ENCODE data around the gene TRAM2. TPM values are rescaled to one million over a fixed set of nuclear protein-coding genes. Genes with fewer than 3 reads are reported as not detected.
A peak's percentile ranks its signal among the peaks of the same experiment; 100 is the strongest.

Gene TRAM2
- total and polyA plus RNA-seq, 12 donors: 2.2 to 17.9 (median 10.3) TPM

- 86 to 94% (median 90%) methylated on average over 6 of the region's 6 CpGs for WGBS, 4 donors
Measured at GRCh38 chr6:52523378-52524142, 53.3 kb downstream of the TRAM2 start.

GRCh38 chr6:52522655-52523054 is 54.2 kb downstream of the TRAM2 start:
- no peak for DNase-seq
- Histone ChIP-seq H3K4me1 (replicated peaks in 1 of 2) (peaks cover 12 to 24% of the 10 kb centered on the region in 2 donors), H3K27ac (peak overlapping the region in 2 of 5 donors; percentile 55 to 73), H3K36me3 (replicated peaks in 1 of 2) (no peaks in the 10 kb centered on the region), H3K9me3 (replicated peaks in 1 of 3) (no peaks in the 10 kb centered on the region), H3K27me3 (no peaks in the 10 kb centered on the region), H3K4me3 (no peak overlapping the region)
- 49 to 75% (median 61%) methylated on average over 3 of the region's 3 CpGs for WGBS, 4 donors
- intact Hi-C loops (cut with DNase I): loop anchor here in 1 of 2 donors (5.0 kb wide), 1 partner anchor 50 kb away; no protein-coding TSS in a partner anchor
- TF ChIP-seq POLR2A (IDR thresholded peaks at IDR 0.05): no peak
- TF ChIP-seq CTCF (IDR thresholded peaks at IDR 0.05): no peak

More at GRCh38 chr6:52523378-52524142, 53.3 kb downstream of the TRAM2 start:
- intact Hi-C loops (cut with DNase I): loop anchor here in 1 of 2 donors (5.0 kb wide), 1 partner anchor 49 kb away; no protein-coding TSS in a partner anchor
- no peaks in the 10 kb centered on the region for H3K9me3 ChIP-seq (replicated peaks in 1 of 3)
- H3K4me1 ChIP-seq (replicated peaks in 1 of 2): peaks cover 7 to 16% of the 10 kb centered on the region in 2 donors
- no peaks in the 10 kb centered on the region for H3K27me3 ChIP-seq
- no peak for DNase-seq
- no peak overlapping the region for H3K4me3 ChIP-seq
- TF ChIP-seq CTCF (IDR thresholded peaks at IDR 0.05) (no peak), POLR2A (IDR thresholded peaks at IDR 0.05) (no peak)
- no peak overlapping the region for H3K27ac ChIP-seq
- no peaks in the 10 kb centered on the region for H3K36me3 ChIP-seq (replicated peaks in 1 of 2)

- DNase-seq: peak in 3 of 7 donors; percentile 42 to 47 (median 44)
- Histone ChIP-seq H3K27me3 (no peaks in the 10 kb centered on the region), H3K4me3 (no peak overlapping the region), H3K4me1 (replicated peaks in 1 of 2) (peaks cover 17 to 29% of the 10 kb centered on the region in 2 donors), H3K9me3 (replicated peaks in 1 of 3) (no peaks in the 10 kb centered on the region), H3K36me3 (replicated peaks in 1 of 2) (no peaks in the 10 kb centered on the region), H3K27ac (peak overlapping the region in 3 of 5 donors; percentile 5 to 73 (median 57))
- TF ChIP-seq CTCF (IDR thresholded peaks at IDR 0.05) (no peak), POLR2A (IDR thresholded peaks at IDR 0.05) (no peak)
- intact Hi-C loops (cut with DNase I): loop anchor here in 1 of 2 donors (5.0 kb wide), 1 partner anchor 50 kb away; no protein-coding TSS in a partner anchor
- 48 to 54% (median 50%) methylated on average over 7 of the region's 7 CpGs for WGBS, 4 donors
Measured at GRCh38 chr6:52522151-52522626, 54.7 kb downstream of the TRAM2 start.

GRCh38 chr6:52519618-52520017 is 57.2 kb downstream of the TRAM2 start:
- H3K36me3 ChIP-seq (replicated peaks in 1 of 2): no peaks in the 10 kb centered on the region
- DNase-seq: no peak
- intact Hi-C loops (cut with DNase I): loop anchor here in 1 of 2 donors (5.0 kb wide), 1 partner anchor 53 kb away; no protein-coding TSS in a partner anchor
- TF ChIP-seq POLR2A (IDR thresholded peaks at IDR 0.05) (no peak), CTCF (IDR thresholded peaks at IDR 0.05) (no peak)
- no peaks in the 10 kb centered on the region for H3K27me3 ChIP-seq
- no peak overlapping the region for H3K27ac ChIP-seq
- H3K4me3 ChIP-seq: no peak overlapping the region
- WGBS, 4 donors: 87 to 93% (median 89%) methylated on average over 4 of the region's 4 CpGs
- no peaks in the 10 kb centered on the region for H3K9me3 ChIP-seq (replicated peaks in 1 of 3)
- peaks cover 17 to 33% of the 10 kb centered on the region in 2 donors for H3K4me1 ChIP-seq (replicated peaks in 1 of 2)

Measured in adrenal gland (tissue), 12 donors.